OCI-M1 (cell line): ENCODE data around the gene PAQR5.
"Not testable (repeated sequence)": the region's sequence is repeated elsewhere in the genome, so short reads cannot be mapped to it uniquely, and the experiment has no call there.

ENCODE experiments used
- DNase-seq: peaks from one replicate; lab custom pipeline; 2025; lab: John Stamatoyannopoulos, UW

Gene PAQR5

DNA sequence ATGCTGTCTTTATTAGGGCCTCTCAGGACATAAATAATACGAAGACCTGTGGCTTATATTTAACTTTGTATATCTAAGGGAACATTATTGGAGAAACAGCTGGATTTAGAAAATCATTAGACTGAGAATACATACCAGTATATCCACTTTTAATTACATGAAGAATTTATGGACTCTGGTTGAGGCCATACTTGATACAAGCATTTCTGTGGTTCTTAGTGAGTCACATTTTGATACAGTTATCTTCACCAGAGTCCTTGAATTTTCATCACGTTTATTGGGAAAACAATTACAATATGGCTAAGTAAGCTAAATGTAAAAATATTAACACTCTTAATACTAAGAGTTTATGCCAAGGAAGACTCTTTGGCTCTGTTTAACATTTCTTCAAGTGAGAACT lies 125.3 kb downstream of the PAQR5 start:
- DNase-seq = no peak

DNA sequence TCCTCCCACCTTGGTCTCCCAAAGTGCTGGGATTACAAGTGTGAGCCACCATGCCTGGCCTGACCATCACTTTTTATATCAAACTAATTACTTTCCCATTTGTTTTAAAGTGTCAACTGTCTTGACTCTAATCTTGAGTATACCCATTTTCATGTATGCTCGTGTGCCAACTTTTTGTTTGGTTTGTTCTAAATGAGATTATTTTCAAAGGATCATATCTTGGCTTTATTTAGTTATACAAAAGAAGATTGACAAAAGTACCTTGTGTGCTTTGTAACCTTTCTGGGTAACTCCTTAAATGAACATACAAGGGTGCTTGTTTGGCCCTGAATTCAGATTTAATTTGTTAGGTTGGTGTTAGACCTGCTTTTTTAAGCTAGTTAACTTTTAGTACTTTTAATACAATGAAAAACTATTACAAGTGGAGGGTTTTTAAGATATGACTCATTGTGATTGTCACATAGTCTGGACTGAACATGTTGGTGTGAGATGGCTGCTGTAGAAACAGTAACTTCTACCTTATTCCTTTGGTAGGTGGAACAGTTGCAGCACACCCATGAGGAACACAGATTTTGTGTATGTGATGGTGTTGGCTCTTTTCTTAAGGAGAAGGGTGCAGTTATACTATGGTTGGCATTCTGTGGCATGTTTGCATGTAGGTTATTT lies 126.2 kb downstream of the PAQR5 start:
- DNase-seq = no peak

DNA sequence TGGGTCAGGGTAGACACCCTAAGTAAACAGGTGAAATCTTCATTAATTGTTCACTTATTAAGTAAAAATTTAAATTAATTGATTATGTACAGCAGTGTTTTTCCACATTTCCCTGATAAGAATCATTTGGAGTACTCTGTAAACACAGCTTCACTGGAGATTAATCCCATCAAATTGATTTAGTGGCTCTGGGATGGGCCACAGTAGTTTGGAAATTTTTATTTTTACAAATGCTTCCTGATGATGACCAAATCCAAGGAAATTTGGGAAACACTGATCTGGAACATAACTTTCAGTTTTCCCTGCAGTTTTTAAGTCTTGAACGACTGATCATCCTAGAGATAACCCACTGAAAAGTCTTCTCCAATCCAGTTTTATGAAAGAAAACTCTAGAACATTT lies 135.1 kb downstream of the PAQR5 start:
- DNase-seq = no peak

GRCh38 chr15:69434238-69434637 lies 135.5 kb downstream of the PAQR5 start:
- DNase-seq = no peak

GRCh38 chr15:69434679-69435078 lies 136.0 kb downstream of the PAQR5 start:
- DNase-seq = no peak

GRCh38 chr15:69435985-69436384 lies 137.3 kb downstream of the PAQR5 start:
- peak; percentile 73 for DNase-seq

GRCh38 chr15:69436951-69437350 lies 138.2 kb downstream of the PAQR5 start:
- no peak for DNase-seq

- DNase-seq = no peak
Observed at GRCh38 chr15:69439623-69440022, 140.9 kb downstream of the PAQR5 start.

DNA sequence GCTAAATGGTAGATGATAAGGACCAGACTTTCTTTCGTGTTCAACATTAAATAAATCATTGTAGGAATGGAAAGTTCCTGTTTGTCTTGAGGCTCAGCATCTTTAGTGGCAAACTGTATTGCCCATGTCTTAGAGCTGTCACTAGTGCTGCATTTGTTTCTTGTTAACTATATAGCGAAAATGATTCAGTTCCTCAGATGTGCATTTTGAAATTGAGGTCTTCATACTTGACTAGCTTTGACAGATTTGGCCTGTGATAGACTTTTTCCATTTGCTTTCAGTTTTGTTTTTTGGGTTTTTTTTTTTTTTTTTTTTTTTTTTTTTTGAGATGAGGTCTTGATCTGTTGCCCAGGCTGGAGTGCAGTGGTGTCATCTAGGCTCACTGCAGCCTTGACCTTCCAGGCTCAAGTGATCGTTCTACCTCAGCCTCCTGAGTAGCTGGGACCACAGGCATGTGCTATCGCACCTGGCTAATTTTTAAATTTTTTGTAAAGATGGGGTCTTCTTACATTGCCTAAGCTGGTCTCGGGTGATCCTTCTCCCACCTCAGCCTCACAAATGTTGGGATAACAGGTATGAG lies 144.4 kb downstream of the PAQR5 start:
- DNase-seq = peak; percentile 41

GRCh38 chr15:69444686-69445085 lies 146.0 kb downstream of the PAQR5 start:
- no peak for DNase-seq

DNA sequence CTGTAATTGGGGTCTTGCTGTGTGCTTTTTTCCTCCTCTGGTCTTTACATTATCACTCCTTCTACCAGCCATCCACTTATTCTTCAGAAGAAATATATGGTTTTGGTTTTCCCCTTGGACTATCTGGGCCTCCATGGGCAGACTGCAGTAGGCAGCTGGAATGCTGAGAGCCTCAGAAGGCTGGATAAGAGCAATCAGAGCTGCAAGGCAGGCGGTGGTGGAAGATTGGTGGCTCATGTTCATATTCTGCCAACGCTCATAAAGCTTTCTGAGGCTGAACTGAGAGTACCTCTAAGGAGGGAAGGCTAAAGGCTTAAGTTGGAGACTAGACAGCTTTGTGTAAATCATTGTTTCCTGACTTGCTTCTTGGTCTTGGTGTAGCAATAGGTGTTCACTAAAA lies 148.2 kb downstream of the PAQR5 start:
- DNase-seq = no peak

DNA sequence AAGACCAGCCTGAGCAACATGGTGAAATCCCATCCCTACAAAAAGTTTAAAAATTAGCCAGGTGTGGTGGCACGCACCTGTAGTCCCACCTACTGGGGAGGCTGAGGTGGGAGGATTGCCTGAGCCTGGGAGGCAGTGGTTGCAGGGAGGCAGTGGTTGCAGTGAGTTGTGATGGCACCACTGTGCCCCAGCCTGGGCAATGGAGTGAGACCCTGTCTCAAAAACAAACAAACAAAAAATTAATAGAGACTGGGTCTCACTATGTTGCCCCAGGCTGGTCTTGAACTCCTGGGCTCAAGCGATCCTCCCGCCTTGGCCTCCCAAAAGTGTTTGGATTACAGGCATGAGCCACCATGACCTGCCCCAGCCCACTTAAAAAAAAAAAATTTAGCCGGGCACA lies 151.5 kb downstream of the PAQR5 start:
- not testable (repeated sequence) for DNase-seq

- peak; percentile 36 for DNase-seq
Observed at GRCh38 chr15:69450968-69451695, 152.4 kb downstream of the PAQR5 start.

GRCh38 chr15:69451951-69452691 lies 153.4 kb downstream of the PAQR5 start:
- peak; percentile 88 for DNase-seq

- peak; percentile 97 for DNase-seq
Observed at GRCh38 chr15:69452692-69453521, 154.2 kb downstream of the PAQR5 start, which contains the start of gene RPLP1. Gene RPLP1 (plus strand): TSS chr15:69452818. CDS start chr15:69452949, 131 bp downstream.

DNA sequence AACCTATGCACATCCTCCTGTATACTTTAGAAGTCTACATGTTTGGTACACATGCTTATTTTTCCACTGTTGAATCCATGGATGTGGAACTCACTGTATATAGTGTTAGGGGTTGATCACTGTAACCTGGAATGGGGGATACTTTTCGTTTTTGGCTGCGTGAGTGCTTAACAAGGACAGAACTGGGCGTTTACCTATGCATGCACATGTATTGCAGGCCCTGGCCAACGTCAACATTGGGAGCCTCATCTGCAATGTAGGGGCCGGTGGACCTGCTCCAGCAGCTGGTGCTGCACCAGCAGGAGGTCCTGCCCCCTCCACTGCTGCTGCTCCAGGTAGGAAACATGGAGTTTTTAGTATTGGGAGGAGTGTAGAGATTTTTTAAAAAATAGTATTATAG lies 156.2 kb downstream of the PAQR5 start:
- DNase-seq = no peak

DNA sequence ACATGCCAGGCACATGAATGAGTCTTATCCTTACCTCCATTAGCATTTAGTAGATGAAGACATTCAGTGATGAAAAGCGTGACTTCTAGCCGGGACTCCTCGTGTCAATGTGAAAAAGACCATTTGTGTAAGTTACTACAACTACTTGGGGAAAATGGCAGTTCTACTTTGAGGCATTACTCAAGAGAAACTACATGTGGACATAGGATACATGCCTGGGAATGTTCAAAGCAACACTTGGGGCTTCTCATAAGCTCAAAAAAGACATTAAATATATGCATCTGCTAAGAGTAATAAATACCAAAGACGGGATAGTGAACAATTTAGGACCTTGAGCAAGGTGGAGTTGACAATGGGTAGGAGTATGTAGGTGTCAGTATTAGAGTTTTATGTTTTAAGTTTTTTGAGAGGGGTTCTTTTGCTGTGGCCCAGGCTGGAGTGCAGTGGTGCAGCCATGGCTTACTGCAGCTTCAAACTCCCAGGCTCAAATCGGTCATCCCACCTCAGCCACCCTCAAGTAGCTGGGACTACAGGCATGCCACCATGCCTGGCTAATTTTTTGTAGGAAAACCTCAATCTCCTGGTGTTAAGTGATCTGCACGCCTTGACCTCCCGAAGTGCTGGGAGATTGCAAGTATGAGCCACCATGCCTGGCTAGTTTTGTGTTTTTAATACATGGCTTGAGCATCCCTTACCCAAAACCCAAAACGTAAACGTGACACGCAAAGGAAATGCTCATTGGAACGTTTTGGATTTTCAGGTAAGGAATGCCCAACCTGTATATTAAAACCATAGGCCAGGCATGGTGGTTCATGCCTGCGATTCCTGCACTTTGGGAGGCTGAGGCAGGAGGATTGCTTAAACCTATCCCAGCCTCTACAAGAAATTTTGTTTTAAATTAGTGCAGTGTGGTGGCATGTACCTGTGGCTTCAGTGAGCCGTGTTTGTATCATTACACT lies 157.8 kb downstream of the PAQR5 start:
- DNase-seq = no peak
